GM19463 (cell line): ENCODE measurements around the gene NLRP7.

Experiments
- ATAC-seq: cut with Tn5 transposase; IDR thresholded peaks from one replicate; pipeline ENCODE4 v1.9.1; 2021; ENCODE audit warnings: mild to moderate bottlenecking, moderate library complexity; ENCODE audit not compliant: unreplicated experiment

Gene NLRP7

DNA sequence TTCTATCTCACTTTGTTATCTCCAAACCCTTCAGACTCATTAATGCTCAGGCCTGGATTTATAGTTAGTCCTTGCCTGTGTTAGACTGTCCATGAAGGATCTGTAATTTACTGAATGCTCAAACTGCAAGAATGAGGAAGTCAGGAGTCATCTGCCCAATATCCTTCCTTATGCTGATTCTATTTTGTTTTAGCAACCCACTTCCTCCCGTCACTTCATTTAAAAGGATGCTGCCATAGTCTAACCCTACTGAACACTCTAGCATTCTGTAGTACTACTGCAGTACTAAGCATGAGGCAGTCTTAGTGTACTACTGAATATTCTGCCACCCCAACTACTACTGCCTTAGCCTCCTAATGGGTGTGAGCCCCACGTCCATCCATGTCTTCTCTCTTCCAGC, 71.8 kb downstream of the NLRP7 start:
- ATAC-seq = no peak

DNA sequence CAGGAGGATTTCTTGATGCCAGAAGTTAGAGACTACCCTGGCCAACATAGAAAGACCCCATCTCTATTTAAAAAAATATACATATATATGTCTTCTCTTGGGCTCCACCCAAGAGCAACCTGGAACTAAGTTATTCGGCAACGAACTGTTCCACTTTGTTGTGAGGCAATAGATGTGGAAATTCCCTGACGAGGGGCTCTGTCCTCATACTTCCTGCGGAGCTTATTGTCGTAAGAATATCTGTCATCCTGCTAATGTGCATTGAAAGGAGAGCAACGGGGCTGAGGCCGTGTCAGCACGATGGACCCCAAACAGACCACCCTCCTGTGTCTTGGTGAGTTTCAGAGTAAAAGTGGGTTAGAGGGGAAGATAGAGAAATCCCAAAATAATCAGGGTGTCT, 73.3 kb downstream of the NLRP7 start, which contains the start of gene FCAR:
FCAR (plus strand) TSS at position 246 of the 400 bp plus-strand sequence; CDS start at position 301, 55 bp downstream.
- ATAC-seq = no peak
